T-helper 1 cell (primary cell): ENCODE results near the gene PLEKHG4.

Experiments
- DNase-seq, 5 donors: peaks; one replicate each; pipeline ENCODE4 v3.0.0-alpha.2; 2012 to 2020

The PLEKHG4 gene

GRCh38 chr16:67333315-67333714 is 54.0 kb downstream of the PLEKHG4 start:
- no peak for DNase-seq

GRCh38 chr16:67336116-67336515 is 56.8 kb downstream of the PLEKHG4 start:
- DNase-seq = no peak

DNA sequence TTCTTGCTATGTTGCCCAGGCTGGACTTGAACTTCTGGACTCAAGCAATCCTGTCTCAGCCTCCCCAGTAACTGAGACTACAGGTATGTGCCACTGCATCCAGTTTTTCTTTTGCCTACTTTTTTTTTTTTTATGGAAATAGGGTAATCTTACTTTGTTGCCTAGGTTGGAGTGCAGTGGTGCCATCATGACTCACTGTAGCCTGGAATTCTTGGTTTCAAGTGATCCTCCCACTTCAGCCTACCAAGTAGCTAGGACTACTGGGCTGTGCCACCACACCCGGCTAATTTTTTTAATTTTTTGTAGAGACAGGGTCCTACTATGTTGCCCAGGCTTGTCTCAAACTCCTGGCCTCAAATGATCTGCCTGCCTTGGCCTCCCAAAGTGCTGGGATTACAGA is 57.3 kb downstream of the PLEKHG4 start:
- no peak for DNase-seq
